Measurements from ENCODE around the gene ANKS3.

DNA sequence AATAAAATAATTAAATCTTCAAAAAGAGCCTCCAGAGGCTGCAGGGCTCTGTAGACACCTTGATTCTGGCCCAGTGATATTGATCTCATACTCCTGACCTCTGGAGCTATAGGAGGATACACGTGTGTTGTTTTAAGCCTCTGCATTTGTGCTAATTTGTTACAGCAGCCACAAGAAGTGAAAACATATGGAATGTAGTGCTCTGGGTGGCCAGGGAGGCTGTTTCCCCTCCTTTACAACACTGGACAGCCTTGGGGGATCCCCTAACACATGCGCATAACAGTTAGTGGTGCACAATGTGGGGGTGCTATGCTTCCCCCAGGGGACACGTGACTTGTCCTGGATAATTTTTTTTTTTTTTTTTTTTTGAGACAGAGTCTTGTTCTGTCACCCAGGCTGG is 37.6 kb upstream of the ANKS3 start:
- TF ChIP-seq, protein P1, sequence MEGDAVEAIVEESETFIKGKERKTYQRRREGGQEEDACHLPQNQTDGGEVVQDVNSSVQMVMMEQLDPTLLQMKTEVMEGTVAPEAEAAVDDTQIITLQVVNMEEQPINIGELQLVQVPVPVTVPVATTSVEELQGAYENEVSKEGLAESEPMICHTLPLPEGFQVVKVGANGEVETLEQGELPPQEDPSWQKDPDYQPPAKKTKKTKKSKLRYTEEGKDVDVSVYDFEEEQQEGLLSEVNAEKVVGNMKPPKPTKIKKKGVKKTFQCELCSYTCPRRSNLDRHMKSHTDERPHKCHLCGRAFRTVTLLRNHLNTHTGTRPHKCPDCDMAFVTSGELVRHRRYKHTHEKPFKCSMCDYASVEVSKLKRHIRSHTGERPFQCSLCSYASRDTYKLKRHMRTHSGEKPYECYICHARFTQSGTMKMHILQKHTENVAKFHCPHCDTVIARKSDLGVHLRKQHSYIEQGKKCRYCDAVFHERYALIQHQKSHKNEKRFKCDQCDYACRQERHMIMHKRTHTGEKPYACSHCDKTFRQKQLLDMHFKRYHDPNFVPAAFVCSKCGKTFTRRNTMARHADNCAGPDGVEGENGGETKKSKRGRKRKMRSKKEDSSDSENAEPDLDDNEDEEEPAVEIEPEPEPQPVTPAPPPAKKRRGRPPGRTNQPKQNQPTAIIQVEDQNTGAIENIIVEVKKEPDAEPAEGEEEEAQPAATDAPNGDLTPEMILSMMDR (IDR thresholded peaks at IDR 0.05): no peak
- TF ChIP-seq, protein P2, sequence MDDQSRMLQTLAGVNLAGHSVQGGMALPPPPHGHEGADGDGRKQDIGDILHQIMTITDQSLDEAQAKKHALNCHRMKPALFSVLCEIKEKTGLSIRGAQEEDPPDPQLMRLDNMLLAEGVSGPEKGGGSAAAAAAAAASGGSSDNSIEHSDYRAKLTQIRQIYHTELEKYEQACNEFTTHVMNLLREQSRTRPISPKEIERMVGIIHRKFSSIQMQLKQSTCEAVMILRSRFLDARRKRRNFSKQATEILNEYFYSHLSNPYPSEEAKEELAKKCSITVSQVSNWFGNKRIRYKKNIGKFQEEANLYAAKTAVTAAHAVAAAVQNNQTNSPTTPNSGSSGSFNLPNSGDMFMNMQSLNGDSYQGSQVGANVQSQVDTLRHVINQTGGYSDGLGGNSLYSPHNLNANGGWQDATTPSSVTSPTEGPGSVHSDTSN (IDR thresholded peaks at IDR 0.05): no peak
- TF ChIP-seq FOXM1 (IDR thresholded peaks at IDR 0.05; ENCODE audit: low read depth) (no peak), GABPA (IDR thresholded peaks at IDR 0.05; ENCODE audit: low read depth) (no peak), JUND (IDR thresholded peaks at IDR 0.05) (no peak), EZH2phosphoT487 (IDR thresholded peaks at IDR 0.05; ENCODE audit: borderline replicate concordance, low read depth) (no peak), RFX5 (IDR thresholded peaks at IDR 0.05; ENCODE audit: low read length) (no peak), FOXJ3 (CRISPR knock-in tag; IDR thresholded peaks at IDR 0.05) (no peak; the same call in 1 of the 2 replicates)
- TF ChIP-seq, protein P3, sequence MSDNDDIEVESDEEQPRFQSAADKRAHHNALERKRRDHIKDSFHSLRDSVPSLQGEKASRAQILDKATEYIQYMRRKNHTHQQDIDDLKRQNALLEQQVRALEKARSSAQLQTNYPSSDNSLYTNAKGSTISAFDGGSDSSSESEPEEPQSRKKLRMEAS (IDR thresholded peaks at IDR 0.05; ENCODE audit: low read depth): no peak
- TF ChIP-seq, protein P4, sequence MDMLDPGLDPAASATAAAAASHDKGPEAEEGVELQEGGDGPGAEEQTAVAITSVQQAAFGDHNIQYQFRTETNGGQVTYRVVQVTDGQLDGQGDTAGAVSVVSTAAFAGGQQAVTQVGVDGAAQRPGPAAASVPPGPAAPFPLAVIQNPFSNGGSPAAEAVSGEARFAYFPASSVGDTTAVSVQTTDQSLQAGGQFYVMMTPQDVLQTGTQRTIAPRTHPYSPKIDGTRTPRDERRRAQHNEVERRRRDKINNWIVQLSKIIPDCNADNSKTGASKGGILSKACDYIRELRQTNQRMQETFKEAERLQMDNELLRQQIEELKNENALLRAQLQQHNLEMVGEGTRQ (IDR thresholded peaks at IDR 0.05; ENCODE audit: borderline replicate concordance, low read depth, low read length): no peak
